Measurements from ENCODE around the gene RBM12.
"Not testable (repeated sequence)": the region's sequence is repeated elsewhere in the genome, so short reads cannot be mapped to it uniquely, and the experiment has no call there.

RBM12 gene, protein sequence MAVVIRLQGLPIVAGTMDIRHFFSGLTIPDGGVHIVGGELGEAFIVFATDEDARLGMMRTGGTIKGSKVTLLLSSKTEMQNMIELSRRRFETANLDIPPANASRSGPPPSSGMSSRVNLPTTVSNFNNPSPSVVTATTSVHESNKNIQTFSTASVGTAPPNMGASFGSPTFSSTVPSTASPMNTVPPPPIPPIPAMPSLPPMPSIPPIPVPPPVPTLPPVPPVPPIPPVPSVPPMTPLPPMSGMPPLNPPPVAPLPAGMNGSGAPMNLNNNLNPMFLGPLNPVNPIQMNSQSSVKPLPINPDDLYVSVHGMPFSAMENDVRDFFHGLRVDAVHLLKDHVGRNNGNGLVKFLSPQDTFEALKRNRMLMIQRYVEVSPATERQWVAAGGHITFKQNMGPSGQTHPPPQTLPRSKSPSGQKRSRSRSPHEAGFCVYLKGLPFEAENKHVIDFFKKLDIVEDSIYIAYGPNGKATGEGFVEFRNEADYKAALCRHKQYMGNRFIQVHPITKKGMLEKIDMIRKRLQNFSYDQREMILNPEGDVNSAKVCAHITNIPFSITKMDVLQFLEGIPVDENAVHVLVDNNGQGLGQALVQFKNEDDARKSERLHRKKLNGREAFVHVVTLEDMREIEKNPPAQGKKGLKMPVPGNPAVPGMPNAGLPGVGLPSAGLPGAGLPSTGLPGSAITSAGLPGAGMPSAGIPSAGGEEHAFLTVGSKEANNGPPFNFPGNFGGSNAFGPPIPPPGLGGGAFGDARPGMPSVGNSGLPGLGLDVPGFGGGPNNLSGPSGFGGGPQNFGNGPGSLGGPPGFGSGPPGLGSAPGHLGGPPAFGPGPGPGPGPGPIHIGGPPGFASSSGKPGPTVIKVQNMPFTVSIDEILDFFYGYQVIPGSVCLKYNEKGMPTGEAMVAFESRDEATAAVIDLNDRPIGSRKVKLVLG

DNA sequence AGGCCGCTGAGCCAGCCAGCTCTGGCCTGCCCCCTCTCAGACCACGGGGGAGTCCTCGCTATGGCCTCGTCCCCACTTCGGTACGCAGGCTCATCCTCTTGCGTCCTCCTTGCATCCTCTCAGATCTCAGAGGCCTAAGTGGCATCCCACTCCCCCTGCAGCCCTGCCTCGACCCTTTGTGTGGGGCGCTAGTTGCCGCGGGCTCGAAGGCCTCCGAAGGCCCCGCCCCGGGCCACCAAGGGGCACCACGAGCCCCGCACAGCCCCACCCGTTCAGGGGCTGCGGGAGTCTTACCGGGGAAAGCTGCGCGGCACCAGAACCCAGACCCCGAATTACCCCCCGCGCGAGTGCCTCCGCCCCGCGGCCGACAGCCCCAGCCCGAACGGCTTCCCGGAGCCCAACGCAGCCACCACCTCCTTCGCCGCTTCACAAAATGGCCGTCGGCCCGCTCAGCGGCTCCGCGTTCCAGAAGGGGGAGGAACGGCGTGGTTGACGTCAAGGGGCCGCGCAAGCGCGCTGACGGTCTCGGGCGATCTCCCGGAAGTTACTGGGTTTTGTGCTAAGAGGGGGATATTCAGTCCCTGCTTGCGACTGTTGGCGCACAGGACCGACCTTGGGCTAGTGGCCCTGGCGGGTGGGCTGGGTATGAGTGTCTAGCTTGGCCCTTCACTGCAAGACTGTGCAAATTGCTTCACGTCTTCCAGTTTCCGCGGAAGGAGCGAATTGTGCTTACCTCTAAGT lies at the start of gene RBM12, which contains the start of gene CPNE1:
RBM12 (minus strand) TSS at position 435 of the 741 bp plus-strand sequence. CDS start 9,578 bp downstream, outside the sequence.
CPNE1 (minus strand) TSS at position 435 of the 741 bp plus-strand sequence. CDS start 31,977 bp downstream, outside the sequence.
- DNase-seq (ENCODE audit: low read depth in 2 of 2): peak; percentile 88 to 90

DNA sequence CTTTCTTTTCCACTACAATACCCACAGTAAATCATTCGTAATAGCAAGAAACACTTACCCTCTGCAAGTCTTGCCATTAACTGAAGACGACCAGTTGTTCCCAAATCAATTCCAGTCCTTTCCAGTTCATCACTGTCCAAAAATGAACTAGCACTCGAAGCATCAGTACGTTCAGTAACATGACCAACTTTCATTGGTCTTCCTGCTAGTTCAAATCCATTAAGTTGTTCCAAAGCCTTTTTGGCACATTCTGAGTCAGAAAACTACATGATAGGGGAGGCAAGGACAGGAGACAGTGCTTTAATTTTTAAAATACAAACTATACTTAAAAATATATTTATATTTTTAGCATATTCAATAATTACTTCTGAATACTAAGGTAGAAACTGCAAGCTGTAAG lies 49.4 kb upstream of the RBM12 start:
- DNase-seq (ENCODE audit: low read depth in 2 of 2): no peak

DNA sequence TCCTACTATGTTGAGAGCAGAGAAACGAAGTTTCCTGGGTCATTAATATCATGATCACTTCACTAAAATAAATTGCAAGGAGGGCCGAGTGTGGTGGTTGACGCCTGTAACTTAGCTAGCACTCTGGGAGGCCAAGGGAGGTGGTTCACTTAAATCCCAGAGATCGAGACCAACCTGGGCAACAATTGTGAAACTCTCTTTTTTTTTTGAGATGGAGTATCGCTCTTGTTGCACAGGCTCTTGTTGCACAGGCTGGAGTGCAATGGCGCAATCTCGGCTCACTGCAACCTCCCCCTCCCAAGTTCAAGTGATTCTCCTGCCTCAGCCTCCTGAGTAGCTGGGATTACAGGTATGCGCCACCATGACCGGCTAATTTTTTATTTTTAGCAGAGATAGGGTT lies 48.4 kb upstream of the RBM12 start:
- not testable (repeated sequence) for DNase-seq (ENCODE audit: low read depth in 2 of 2)

DNA sequence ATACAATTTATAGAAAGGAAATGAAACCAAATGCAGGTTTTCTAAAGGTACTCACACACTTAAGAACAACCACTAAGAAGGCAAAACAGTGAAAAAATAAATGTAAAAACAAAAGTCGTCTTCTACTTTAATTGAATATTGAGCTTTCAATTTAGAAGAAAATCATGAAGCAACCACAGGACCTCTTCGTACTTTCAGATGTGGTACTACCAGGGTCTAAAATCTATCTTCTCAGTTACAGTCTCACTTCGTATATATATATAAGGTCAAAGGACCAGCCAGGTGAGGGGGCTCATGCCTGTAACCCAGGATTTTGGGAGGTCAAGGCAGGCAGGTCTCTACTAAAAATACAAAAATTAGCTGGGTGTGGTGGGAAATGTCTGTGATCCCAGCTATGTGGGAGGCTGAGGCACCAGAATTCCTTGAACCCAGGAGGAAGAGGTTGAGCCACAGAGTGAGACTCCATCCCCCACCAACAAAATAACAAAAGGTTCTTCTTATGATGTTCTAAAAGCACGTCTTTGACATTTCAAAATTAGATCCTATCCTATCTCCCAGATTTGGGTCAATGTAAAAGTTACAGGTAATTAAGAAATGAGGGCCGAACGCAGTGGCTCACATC lies 47.0 kb upstream of the RBM12 start:
- no peak for DNase-seq (ENCODE audit: low read depth in 2 of 2)

DNA sequence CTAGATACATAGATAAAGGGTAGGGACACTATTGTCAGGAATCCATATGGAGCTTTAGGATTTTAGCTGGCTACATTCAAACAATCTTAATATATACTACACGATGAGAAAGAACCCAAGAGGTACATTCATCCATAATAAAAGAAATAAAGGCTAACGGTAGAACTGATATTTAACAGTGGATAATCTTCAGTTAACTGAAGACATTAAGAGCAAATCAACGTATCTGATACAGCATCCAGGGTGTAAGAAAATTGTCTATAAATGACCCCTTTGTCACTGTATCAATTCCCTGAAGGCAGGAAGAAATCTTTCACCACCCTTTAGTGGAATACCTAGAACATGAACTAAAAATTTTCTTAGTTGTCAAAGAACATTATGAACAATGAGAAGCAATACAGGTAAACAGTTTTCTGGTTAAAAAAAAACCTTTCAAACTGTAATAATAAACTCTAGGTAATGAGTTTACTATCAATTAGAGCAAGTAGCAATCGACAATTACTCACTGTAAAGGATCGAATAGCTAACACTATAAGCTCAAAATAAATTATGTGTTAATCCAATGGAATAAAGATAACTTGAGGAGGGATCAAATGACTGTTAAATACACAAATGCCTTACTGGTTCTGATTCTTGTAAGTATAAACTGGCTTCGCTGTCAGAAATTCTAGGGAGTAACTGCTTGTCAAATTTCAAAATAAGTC lies 46.3 kb upstream of the RBM12 start:
- no peak for DNase-seq (ENCODE audit: low read depth in 2 of 2)

DNA sequence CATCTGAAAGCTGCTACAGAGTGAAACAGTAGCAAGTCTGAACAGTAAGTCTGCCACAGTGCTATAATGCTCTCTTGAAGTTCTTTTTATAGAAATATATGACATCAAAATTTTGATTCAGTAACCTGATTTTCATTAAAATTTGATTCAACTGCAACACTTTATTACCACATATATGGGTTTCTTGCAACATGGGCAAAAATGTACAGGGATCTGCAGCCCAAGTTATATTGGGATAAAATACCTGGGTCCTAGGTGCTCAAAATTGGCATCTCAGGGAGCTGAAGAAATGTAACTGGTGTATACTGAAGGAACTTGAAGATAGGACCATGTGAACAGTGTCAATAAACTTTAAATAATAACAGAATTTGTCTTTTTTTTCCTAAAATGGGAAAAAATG lies 45.3 kb upstream of the RBM12 start:
- DNase-seq (ENCODE audit: low read depth in 2 of 2): no peak

DNA sequence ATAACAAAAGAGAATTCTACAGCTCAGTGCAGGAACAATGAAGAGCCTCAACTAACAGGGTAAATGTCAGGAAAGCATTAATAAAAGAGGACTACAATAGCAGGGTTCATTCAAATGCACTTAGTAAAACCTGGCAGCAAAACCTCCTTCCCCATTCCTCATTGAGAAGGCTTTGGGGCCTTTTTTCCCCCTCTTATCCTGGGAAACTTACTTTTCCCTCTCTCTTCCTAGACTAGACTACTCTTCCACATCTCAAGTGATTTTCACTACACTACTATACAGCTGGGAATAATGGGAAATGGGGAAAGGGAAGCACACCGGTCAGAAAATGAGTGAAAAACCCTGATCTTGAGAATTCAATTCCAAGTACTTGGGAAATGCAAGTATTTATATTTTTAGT lies 44.6 kb upstream of the RBM12 start:
- no peak for DNase-seq (ENCODE audit: low read depth in 2 of 2)

DNA sequence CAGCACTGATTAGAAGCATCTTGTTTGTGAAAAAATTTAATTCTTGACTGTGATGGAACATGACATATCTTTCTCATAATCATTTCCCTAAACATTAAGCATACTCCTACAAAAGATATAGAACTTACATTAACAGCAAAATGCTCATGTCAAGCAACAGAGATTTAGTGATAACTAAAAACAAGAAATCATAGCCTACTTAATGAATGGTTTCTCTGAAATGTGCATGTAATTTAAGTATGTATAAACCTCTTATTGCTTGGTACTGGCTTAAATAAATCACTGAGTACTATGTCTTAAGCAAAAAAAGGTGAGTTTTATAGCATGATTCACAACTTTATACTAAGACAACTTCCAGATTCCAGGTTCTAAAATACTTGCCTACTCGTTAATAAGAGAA lies 43.8 kb upstream of the RBM12 start:
- DNase-seq (ENCODE audit: low read depth in 2 of 2): no peak

DNA sequence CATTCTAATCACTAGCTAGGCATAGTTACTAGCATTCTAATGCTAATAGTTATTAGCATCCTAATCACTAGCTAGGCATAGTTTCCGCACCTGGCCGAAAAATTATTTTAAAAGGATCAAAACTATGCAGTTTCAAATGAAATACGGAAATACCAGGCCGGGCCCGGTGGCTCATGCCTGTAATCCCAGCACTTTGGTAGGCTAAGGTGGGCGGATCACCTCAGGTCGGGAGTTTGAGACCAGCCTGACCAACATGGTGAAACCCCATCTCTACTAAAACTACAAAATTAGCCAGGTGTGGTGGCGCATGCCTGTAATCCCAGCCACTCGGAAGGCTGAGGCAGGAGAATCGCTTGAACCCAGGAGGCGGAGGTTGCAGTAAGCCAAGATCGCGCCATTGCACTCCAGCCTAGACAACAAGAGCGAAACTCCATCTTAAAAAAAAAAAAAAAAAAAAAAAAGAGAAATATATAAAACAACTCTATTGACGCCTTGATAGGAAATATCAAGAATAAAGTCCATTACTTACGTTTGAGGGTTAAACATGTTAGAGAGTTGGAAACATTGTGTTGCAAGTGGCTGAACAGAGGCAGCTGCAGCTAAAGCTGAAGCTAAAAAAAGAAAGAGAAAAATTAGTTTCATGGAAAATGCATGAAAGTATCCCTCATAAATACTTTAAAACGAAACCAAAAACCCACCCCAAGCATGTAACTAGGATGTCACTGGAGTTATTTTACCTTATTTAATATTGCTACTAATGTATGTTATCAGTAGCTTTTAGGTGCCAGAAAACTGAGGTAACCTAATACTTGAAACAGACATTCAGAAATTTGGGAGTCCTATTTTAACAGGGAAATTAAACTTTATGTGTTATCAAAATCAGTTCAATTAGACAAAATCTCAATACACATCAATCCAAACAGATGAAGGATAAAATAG lies 42.2 kb upstream of the RBM12 start:
- not testable (repeated sequence) for DNase-seq (ENCODE audit: low read depth in 2 of 2)

DNA sequence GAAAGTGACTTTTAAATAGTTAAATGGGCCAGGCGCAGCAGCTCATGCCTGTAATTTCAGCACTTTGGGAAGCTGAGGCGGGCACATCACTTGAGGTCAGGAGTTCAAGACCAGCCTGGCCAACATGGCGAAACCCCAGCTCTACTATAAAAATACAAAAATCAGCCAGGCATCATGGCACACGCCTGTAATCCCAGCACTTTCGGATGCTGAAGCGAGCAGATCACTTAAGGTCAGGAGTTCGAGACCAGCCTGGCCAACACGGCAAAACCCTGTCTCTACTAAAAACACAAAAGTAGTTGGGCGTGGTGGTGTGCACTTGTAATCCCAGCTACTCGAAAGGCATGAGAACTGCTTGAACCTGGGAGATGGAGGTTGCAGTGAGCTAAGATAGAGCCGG lies 41.2 kb upstream of the RBM12 start:
- DNase-seq (ENCODE audit: low read depth in 2 of 2): not testable (repeated sequence)

DNA sequence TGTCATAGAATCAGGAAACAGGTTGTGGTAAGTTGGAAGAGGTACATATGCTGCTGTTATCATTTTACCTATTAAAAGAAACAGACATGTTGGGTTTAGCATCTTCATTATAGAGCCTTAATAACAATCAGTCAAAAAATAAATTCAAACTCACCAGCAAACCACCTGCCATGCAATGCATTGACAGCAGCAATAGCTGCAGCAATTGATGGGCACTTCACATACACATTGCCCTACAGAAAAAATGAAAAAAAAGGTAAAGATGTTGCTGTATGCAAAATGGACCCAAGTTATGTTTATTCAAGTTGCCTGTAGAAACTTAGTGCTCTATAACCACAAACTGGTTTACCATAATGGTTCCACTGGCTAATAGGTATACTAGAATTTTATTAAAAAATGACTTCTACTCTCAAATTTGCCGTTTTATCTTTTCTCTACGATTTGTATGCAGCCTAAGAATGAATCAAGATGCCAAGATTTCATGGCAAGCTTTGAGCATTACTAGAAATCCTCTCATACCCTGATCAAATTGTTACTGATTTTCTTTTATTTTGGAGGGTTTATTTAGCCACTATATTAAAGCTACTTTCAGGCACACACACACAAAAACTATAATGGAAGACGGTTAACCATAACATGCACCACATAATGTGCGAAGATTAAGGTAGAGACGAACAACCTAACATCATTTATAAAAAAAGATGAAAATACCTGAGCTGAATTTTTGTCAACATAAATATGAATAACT lies 40.0 kb upstream of the RBM12 start:
- DNase-seq (ENCODE audit: low read depth in 2 of 2): no peak

DNA sequence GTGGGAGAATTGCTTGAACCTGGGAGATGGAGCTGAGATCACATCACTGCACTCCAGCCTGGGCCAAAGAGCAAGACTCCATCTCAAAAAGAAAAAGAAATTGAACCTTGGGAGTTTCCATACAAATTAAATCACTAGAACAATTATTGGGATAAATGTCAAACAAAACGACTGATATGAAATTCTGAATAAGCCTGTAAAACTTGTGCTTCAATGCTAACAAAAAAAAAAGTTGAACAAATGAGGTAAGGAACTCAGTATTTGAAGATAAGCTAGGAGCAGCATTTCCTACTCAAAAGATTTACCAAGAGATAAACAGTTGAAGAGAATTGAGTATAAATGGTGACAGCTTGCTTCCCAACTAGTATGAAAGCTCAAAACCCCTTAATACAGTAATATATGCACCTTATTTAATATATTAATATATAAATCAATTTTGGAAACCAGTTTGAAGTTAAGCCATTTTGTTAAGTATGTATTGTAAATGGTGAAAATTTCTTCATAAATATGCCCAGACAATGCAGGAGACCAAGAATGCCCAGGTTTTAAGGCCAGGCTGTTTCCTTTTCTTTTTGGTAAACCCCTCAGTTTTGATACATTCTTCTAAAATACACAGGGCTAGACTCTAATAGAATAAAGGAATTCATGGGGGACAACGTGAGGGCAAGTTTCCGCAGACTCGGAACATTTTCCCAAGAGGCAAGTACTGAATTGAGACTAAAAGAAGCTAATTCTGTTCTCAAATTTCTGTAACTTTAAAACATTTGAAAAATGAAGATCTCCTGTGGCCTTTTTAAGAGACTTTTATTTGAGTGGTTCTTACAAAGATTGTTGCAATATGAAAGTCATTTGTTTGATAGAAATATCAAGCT lies 38.4 kb upstream of the RBM12 start:
- DNase-seq (ENCODE audit: low read depth in 2 of 2): no peak

DNA sequence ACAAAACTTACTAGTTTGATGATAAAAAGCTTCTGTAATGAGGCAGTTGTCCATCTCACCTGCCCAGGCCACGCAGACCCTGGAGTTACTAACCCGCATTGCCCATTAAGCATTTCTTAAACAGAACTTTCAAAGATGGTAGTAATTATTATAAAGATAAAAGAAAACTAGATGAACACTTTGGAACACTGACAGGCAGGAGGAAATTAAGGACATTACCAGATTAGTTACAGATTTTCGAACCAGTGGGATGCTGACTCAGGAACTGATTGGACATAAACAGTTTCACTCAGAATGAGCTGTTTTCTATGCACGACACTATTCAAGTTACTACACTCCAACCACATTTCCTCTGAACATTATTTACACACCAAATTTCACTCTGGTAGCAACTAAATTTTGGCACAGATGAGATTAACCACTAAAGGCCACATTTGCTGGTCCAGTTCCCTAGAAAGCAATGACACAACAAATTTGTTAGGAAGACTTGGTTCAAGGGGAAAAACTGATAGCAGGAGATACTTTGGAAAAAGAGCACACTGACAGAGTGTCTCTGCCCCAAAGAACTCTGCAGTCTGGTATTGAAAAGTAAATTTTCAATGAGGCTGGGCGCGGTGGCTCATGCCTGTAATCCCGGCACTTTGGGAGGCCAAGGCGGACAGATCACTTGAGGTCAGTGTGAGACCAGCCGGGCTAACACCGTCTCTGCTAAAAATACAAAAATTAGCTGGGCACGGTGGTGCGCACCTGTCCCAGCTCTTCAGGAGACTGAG lies 37.5 kb upstream of the RBM12 start:
- no peak for DNase-seq (ENCODE audit: low read depth in 2 of 2)

DNA sequence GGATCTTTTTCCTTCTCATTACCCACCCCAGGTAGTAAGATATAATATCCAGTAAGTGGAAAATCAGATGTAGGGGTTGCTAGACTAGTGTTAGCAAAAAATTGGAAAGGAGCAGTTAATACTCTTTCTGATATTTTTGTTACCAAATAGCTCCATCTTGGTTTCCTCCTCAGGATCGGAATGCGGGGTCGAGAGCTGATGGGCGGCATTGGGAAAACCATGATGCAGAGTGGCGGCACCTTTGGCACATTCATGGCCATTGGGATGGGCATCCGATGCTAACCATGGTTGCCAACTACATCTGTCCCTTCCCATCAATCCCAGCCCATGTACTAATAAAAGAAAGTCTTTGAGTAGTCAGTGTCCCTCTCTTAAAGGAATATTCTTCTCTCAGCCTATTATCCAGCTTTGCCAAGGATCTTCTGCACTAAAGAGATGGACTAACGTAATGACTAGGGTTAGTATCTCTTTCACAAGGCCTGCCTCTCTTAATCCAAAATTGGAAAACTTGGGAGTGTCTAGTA lies 36.0 kb upstream of the RBM12 start:
- no peak for DNase-seq (ENCODE audit: low read depth in 2 of 2)

DNA sequence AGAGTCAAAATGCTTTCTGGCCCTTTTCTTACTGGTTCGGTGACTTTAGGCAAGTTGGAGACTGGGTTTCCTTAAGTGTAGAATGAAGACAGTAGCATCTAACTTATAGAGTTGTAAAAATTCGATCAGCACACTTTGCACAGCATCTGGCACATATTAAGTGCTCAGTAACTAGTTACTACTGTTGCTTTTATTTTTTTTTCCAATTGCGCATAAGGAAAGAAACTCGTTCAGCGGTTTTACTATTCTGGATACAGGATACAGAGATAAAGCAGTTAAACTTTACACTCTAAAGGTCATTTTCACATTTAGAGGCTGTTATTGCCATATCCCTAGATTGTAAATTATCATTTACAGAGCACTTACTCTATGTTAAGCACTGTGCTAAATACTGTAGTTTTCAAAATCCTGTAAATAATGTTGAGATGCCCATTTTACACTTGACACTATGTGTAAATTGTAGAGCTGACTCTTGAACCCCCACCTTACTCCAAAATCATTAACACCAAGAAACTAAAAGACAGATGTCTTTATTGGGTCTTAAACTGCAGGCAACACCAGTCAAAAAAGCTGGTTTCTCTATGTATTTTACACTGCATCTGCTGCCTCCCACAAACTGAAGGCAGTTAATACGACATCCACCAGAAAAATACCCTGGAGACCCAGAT lies 35.4 kb upstream of the RBM12 start:
- no peak for DNase-seq (ENCODE audit: low read depth in 2 of 2)
